SU-DHL-6 (cell line): Measurements from ENCODE around the gene ATP11A.
"Not testable (repeated sequence)": the region's sequence is repeated elsewhere in the genome, so short reads cannot be mapped to it uniquely, and the experiment has no call there.

Experiments
- H2AFZ ChIP-seq: fragments of 200-600 bp; sonication (generic); 2 replicates; pipeline ENCODE4 v1.6.1; 2014; ENCODE audit warnings: low read depth, mild to moderate bottlenecking, moderate library complexity, mixed read lengths, antibody characterized with exemption, low read length; ENCODE audit not compliant: severe bottlenecking
- H3F3A ChIP-seq: fragments of 200-600 bp; shearing (Covaris generic); 2 replicates; pipeline ENCODE4 v1.6.0; 2016; ENCODE audit warnings: antibody characterized with exemption, mild to moderate bottlenecking; ENCODE audit not compliant: insufficient read depth
- H3K27ac ChIP-seq: fragments of 200-600 bp; sonication (generic); 2 replicates; pipeline ENCODE4 v1.5.1; 2016; ENCODE audit warnings: low read depth, mild to moderate bottlenecking, low read length, moderate library complexity, mixed read lengths
- H3K27me3 ChIP-seq: fragments of 200-600 bp; sonication (generic), shearing (Covaris generic); 2 replicates; pipeline ENCODE4 v1.6.0; 2014; ENCODE audit warnings: mild to moderate bottlenecking, low read length
- H3K36me3 ChIP-seq: fragments of 200-600 bp; sonication (generic); 2 replicates; pipeline ENCODE4 v1.6.1; 2014; ENCODE audit warnings: mild to moderate bottlenecking, low read length, mixed read lengths
- H3K4me2 ChIP-seq: fragments of 300-600, 200-600 bp; shearing (Covaris generic), sonication (generic); 2 replicates; pipeline ENCODE4 v1.6.0; 2014; ENCODE audit warnings: low read length, low read depth, mild to moderate bottlenecking; ENCODE audit not compliant: poor library complexity, severe bottlenecking
- H3K4me3 ChIP-seq: fragments of 200-600 bp; sonication (generic); 2 replicates; pipeline ENCODE4 v1.5.1; 2014; ENCODE audit warnings: antibody characterized with exemption, low read length, mild to moderate bottlenecking, mixed read lengths; ENCODE audit not compliant: insufficient read depth, poor library complexity, severe bottlenecking
- H3K79me2 ChIP-seq: fragments of 200-600 bp; sonication (generic); 2 replicates; pipeline ENCODE4 v1.6.1; 2014; ENCODE audit warnings: mild to moderate bottlenecking, low read length, moderate library complexity; ENCODE audit not compliant: insufficient read depth
- H3K9ac ChIP-seq: fragments of 200-600 bp; sonication (generic); 2 replicates; pipeline ENCODE4 v1.7.0; 2014; ENCODE audit warnings: mild to moderate bottlenecking, low read length
- H3K9me2 ChIP-seq: fragments of 200-600 bp; sonication (generic); replicated peaks from 2 replicates; pipeline ENCODE4 v1.6.1; 2014; ENCODE audit warnings: low read length; ENCODE audit not compliant: insufficient read depth
- H3K9me3 ChIP-seq: fragments of 200-600 bp; sonication (generic); 2 replicates; pipeline ENCODE4 v1.6.1; 2014; ENCODE audit warnings: low read length, mixed read lengths; ENCODE audit not compliant: insufficient read depth
- H4K20me1 ChIP-seq: fragments of 200-600 bp; sonication (generic); 2 replicates; pipeline ENCODE4 v1.6.1; 2014; ENCODE audit warnings: low read depth, mild to moderate bottlenecking, antibody characterized with exemption, low read length, moderate library complexity, mixed read lengths
- CTCF ChIP-seq: fragments of 200-600 bp; sonication (generic); IDR thresholded peaks from one replicate; pipeline ENCODE4 v1.5.1; 2017; ENCODE audit warnings: antibody characterized with exemption, mild to moderate bottlenecking, low read length, moderate library complexity; ENCODE audit not compliant: insufficient read depth, poor library complexity, severe bottlenecking
- EZH2phosphoT487 ChIP-seq: fragments of 200-600 bp; sonication (generic), shearing (Covaris generic); conservative IDR thresholded peaks from 2 replicates; pipeline ENCODE4 v1.6.1; 2018; ENCODE audit warnings: mild to moderate bottlenecking, antibody characterized with exemption, low read length, moderate library complexity, mixed read lengths

ATP11A gene

GRCh38 chr13:112839356-112840105 lies 149.7 kb downstream of the ATP11A start:
- H3K9ac ChIP-seq: no peak overlapping the region
- H3K9me3 ChIP-seq: no peaks in the 10 kb centered on the region
- no peaks in the 10 kb centered on the region for H4K20me1 ChIP-seq
- H3K9me2 ChIP-seq: no peaks in the 10 kb centered on the region
- no peaks in the 10 kb centered on the region for H3K79me2 ChIP-seq
- no peaks in the 10 kb centered on the region for H3F3A ChIP-seq
- H3K27ac ChIP-seq: no peak overlapping the region
- H3K36me3 ChIP-seq: no peaks in the 10 kb centered on the region
- H3K27me3 ChIP-seq: no peaks in the 10 kb centered on the region
- H2AFZ ChIP-seq: no peak overlapping the region
- H3K4me3 ChIP-seq: no peak overlapping the region
- TF ChIP-seq EZH2phosphoT487: no peak
- TF ChIP-seq CTCF: no peak
- no peak overlapping the region for H3K4me2 ChIP-seq

GRCh38 chr13:112840472-112841302 lies 150.8 kb downstream of the ATP11A start:
- Histone ChIP-seq H3K79me2 (no peaks in the 10 kb centered on the region), H3K9me3 (no peaks in the 10 kb centered on the region), H3K27me3 (no peaks in the 10 kb centered on the region), H3K9ac (no peak overlapping the region), H3F3A (no peaks in the 10 kb centered on the region), H3K4me3 (no peak overlapping the region), H3K4me2 (no peak overlapping the region), H3K36me3 (no peaks in the 10 kb centered on the region), H3K27ac (no peak overlapping the region), H4K20me1 (no peaks in the 10 kb centered on the region), H3K9me2 (no peaks in the 10 kb centered on the region), H2AFZ (no peak overlapping the region)
- TF ChIP-seq CTCF: no peak
- TF ChIP-seq EZH2phosphoT487: no peak

DNA sequence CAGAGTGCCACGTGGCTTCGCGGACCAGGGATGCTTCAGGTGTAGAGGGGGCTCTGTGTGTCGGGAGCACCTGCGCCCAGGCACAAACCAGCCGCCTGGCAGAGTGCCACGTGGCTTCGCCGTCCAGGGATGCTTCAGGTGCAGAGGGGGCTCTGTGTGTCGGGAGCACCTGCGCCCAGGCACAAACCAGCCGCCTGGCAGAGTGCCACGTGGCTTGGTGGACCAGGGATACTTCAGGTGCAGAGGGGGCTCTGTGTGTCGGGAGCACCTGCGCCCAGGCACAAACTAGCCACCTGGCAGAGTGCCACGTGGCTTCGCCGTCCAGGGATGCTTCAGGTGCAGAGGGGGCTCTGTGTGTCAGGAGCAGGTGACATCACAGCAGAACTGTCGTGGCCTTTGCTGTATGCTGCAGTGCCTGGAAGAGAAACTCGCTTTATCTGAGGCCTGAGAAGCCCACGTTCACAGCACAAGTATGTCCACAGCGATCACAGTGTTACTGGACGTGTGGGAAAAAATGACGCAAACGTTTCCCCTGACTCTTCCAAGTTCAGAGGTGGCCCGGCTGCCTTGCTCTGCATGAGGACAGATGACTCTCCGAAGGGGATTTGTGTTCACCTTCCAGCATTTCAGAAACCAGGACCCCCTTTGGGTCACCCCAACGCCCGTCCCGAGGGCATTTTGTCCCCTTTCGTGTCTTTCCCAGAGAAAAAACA lies 151.6 kb downstream of the ATP11A start:
- H3K9me2 ChIP-seq, H4K20me1 ChIP-seq, H3K9ac ChIP-seq, H3K4me3 ChIP-seq, H3K9me3 ChIP-seq, H2AFZ ChIP-seq, H3K79me2 ChIP-seq, H3F3A ChIP-seq, H3K4me2 ChIP-seq, H3K36me3 ChIP-seq, H3K27me3 ChIP-seq, H3K27ac ChIP-seq: not testable (repeated sequence)
